Peyer's patch (tissue), 4 donors: ENCODE measurements around the gene PAM16.

Source experiments
- POLR2A ChIP-seq, 2 donors: fragments of 450-650 bp; IDR thresholded peaks; one replicate each; pipeline ENCODE4 v1.5.1; 2017; ENCODE audit warnings: antibody characterized with exemption in 2 of 2, mild to moderate bottlenecking in 2 of 2, moderate library complexity in 2 of 2
- TF ChIP-seq, protein P1 (sequence below), 6 experiments: fragments of 450-650 bp in 4 of 6; fragments of 200-600 bp in 2 of 6; sonication (generic) in 1 of 6; IDR thresholded peaks; one replicate each; pipeline ENCODE4 v1.5.1; 2017 to 2019; ENCODE audit warnings: antibody characterized with exemption in 6 of 6, mild to moderate bottlenecking in 3 of 6, moderate library complexity in 1 of 6

DNA sequence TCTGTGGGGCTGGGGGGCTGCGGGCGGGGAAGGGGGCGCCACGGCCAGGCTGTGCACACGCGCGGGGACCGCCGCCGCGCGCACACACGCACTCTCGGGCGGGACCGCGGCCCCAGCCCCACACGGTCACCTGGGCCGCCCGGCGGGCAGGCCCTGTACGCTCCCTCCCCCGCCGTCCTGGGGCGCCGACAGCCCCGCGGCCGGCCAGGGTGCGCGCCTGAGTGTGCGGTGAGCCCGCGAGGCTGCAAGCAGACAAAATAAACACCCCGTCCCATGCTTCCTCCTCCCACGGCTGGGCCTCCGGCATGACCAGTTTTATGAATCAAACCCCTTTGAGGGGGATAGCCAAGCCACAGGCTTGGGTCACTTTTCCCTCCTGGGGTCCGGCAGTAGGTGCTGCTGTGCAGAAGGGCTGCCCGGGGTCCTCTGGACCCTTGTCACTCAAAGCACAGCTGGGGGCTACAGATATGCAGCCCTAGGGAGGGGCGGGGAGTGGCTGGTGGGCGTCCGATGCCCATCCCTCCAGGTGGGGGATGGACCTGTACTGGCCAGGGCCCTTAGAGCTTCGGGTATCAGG is 21.0 kb upstream of the PAM16 start:
- TF ChIP-seq POLR2A (IDR thresholded peaks at IDR 0.05) = no peak
- TF ChIP-seq, protein P1, sequence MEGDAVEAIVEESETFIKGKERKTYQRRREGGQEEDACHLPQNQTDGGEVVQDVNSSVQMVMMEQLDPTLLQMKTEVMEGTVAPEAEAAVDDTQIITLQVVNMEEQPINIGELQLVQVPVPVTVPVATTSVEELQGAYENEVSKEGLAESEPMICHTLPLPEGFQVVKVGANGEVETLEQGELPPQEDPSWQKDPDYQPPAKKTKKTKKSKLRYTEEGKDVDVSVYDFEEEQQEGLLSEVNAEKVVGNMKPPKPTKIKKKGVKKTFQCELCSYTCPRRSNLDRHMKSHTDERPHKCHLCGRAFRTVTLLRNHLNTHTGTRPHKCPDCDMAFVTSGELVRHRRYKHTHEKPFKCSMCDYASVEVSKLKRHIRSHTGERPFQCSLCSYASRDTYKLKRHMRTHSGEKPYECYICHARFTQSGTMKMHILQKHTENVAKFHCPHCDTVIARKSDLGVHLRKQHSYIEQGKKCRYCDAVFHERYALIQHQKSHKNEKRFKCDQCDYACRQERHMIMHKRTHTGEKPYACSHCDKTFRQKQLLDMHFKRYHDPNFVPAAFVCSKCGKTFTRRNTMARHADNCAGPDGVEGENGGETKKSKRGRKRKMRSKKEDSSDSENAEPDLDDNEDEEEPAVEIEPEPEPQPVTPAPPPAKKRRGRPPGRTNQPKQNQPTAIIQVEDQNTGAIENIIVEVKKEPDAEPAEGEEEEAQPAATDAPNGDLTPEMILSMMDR (IDR thresholded peaks at IDR 0.05) = no peak
